Mucosa of stomach (tissue), 1 donor: Measurements from ENCODE around the gene ALOX5AP.

Experiments used
- H3K27me3 ChIP-seq: one replicate; pipeline ENCODE4 v1.7.0; 2013; ENCODE audit warnings: mild to moderate bottlenecking, low read length; ENCODE audit not compliant: control insufficient read depth, insufficient read depth
- H3K36me3 ChIP-seq: one replicate; pipeline ENCODE4 v1.7.0; 2013; ENCODE audit warnings: low read length; ENCODE audit not compliant: control insufficient read depth, insufficient read depth
- H3K4me1 ChIP-seq: one replicate; pipeline ENCODE4 v1.7.0; 2013; ENCODE audit warnings: mild to moderate bottlenecking, low read length; ENCODE audit not compliant: control insufficient read depth, insufficient read depth
- H3K4me3 ChIP-seq: one replicate; pipeline ENCODE4 v1.7.0; 2013; ENCODE audit warnings: low read length
- H3K9ac ChIP-seq: one replicate; pipeline ENCODE4 v1.7.0; 2013; ENCODE audit warnings: mild to moderate bottlenecking, low read length, moderate library complexity
- H3K9me3 ChIP-seq: one replicate; pipeline ENCODE4 v1.7.0; 2013; ENCODE audit warnings: mild to moderate bottlenecking, low read length, moderate library complexity; ENCODE audit not compliant: control insufficient read depth
- donor health status: Pancreatic carcinoma.

The ALOX5AP gene

DNA sequence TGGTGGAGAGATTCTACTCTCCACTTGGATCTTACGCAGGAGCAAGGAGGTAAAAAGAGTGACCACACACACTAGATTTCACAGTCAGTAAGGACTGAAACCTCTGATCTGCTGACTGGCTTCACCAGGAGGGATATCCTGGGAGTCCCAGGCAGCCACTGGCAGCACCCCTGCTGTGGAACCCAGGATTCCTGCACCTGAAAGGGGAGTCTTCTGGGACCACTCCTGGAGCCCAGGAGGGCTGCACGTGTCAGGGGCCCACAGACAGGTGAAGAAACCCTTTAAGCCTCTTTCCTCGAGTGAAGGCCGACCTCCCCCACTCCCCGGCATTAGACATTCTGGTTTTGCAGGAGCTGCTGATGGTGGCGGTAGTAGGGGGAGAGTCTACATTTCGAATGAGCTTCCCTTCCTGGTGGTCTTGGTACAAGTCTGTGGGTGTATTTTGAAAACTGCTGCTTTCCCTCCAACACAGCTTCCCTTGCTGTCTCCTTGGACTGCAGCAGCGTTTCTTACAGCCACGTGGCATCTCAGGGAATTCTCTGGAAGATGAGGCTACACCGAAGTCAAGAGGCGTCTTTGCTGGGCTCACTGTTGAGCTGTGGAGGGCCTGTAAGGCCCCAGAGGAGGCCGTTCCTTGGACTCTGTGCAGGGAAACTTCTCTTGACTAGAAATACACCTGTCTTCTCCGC is 62.6 kb downstream of the ALOX5AP start:
- H3K4me3 ChIP-seq, result no peak overlapping the region
- H3K4me1 ChIP-seq, result peaks cover 24% of the 10 kb centered on the region
- no peaks in the 10 kb centered on the region for H3K27me3 ChIP-seq
- no peaks in the 10 kb centered on the region for H3K9me3 ChIP-seq
- H3K9ac ChIP-seq, result no peak overlapping the region
- no peaks in the 10 kb centered on the region for H3K36me3 ChIP-seq

DNA sequence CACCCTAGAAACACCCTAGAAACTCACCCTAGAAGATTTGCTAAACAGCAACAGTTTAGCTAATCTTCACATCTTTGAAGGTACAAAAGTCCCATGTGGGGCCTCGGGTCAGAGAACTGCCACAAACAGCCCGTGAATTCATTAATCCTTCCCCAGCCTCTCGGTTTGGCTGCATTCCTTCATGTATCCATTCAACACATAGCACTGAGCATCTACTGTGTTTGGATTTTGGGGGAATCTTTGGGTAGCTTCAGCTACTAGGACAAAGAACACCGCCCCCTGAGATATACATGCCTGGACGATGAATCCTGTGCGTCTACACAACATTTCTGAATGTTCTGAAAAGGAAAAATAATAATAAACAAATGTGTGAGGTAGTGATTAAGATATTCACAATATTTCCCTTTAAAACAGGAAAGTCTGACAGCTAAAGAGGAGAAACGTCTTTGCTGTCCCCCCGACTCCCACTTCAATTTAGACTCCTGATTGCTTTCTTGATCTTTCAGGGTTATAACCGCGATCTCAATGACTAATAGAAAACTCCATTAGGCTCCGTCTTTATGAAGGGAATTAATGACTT is 63.5 kb downstream of the ALOX5AP start:
- Histone ChIP-seq H3K9ac (no peak overlapping the region), H3K27me3 (no peaks in the 10 kb centered on the region), H3K9me3 (no peaks in the 10 kb centered on the region), H3K4me1 (peaks cover 31% of the 10 kb centered on the region), H3K4me3 (no peak overlapping the region), H3K36me3 (no peaks in the 10 kb centered on the region)

DNA sequence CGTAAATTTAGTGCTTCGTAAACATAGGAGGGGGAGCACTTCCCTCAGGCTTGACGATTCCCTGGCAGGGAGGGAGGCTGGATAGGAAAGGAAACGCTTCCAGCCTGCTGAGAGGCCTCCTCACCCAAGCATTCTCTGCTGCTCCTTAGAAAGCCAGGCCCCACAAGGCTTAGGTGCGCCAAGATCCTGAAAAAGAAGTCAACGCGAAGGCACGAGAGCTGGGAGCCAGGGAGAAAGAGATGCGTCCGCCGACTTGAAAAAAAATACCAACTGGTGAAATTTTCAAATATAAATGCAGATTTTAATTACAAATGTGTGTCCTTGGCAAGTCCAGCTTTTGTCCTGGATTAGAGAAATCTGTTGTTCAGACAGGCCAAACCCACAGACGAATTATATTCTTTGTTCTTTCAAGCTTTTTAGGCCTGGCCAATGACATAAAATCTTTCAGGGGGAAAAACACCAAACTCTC is 64.0 kb downstream of the ALOX5AP start:
- H3K27me3 ChIP-seq, result no peaks in the 10 kb centered on the region
- H3K9me3 ChIP-seq, result no peaks in the 10 kb centered on the region
- H3K4me3 ChIP-seq, result no peak overlapping the region
- no peaks in the 10 kb centered on the region for H3K36me3 ChIP-seq
- no peak overlapping the region for H3K9ac ChIP-seq
- peaks cover 31% of the 10 kb centered on the region for H3K4me1 ChIP-seq

DNA sequence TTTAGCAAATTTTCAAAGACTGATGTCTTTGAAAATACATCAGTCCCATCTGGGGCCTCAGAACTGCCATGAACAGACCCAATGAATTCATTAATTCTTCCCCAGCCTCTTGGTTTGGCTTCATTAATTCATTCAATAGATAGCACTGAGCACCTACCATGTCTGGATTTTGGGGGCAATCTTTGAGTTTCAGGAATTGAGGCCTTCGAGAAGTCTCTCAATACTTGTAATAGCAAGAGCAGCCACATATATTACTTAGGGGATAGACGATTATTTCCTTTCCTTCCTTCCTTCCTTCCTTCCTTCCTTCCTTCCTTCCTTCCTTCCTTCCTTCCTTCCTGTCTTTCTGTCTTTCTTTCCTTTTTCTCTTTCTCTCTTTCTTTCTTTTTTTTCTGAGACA is 64.8 kb downstream of the ALOX5AP start:
- no peak overlapping the region for H3K9ac ChIP-seq
- H3K36me3 ChIP-seq, result no peaks in the 10 kb centered on the region
- no peak overlapping the region for H3K4me3 ChIP-seq
- H3K27me3 ChIP-seq, result no peaks in the 10 kb centered on the region
- no peaks in the 10 kb centered on the region for H3K9me3 ChIP-seq
- H3K4me1 ChIP-seq, result peaks cover 31% of the 10 kb centered on the region

DNA sequence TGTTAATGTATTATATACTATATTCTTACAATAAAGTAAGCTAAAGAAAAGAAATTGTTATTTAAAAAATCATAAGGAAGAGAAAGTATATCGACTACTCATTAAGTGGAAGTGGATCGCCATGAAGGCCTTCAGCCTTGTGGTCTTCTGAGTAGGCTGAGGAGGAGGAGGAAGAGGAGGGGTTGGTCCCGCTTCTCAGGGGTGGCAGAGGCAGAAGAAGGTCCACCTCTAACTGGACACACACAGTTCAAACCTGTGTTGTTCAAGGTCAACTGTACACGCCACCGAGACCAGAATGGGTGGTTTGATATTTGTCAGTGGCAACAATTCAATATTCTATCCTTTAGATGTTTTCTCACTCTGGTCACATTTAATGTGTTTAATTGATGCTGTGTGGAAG is 67.2 kb downstream of the ALOX5AP start:
- H3K9me3 ChIP-seq, result no peaks in the 10 kb centered on the region
- H3K27me3 ChIP-seq, result no peaks in the 10 kb centered on the region
- peak overlapping the region; percentile 38 for H3K9ac ChIP-seq
- no peak overlapping the region for H3K4me3 ChIP-seq
- H3K4me1 ChIP-seq, result peaks cover 13% of the 10 kb centered on the region
- H3K36me3 ChIP-seq, result no peaks in the 10 kb centered on the region

DNA sequence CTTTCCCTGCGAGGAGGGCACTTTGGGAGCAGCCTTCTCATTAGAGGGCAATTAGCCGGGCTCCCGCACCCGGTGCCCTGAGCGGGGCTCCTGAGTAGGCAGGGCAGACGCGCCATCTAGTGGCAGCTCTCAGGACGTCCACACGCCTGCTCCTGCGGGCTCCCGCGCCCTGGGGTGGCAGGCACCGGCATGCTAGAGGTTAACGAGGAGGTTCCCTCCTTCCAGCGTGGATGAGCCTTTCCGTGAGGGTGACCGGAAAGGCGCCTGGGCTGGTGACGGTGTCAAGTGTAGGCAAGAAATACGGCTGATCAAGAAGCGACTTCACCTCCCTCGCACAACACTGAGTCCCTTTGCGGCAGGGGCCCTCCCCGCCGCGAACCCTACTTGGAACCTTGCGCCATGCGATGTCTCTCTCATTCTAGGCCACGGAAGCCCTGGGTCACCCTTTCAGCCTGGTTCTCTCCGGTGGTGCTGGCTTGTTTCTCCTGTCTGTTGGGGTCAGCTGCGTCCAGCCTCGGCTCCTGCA is 67.7 kb downstream of the ALOX5AP start:
- no peak overlapping the region for H3K4me3 ChIP-seq
- no peaks in the 10 kb centered on the region for H3K9me3 ChIP-seq
- no peaks in the 10 kb centered on the region for H3K27me3 ChIP-seq
- H3K36me3 ChIP-seq, result no peaks in the 10 kb centered on the region
- peaks cover 12% of the 10 kb centered on the region for H3K4me1 ChIP-seq
- H3K9ac ChIP-seq, result peak overlapping the region; percentile 38

DNA sequence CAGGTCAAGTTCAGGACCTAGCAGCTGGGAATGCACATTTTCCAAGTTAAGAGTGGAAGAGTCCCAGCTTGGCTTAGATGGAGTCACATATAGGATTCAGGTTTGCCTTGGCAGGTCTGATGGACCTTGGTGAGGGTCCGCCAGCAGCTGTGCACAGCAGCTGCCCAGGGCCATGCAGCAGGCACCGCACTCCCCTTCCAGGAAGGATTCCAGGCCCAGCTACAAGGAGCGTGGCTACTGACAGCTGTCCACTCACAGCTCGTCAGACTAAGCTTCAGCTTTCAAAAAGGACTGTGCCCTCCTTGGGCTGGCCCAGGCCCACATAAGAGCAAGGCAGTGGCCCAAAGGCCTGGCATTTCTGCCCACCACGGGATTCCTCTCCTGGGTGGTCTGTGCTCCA is 68.4 kb downstream of the ALOX5AP start:
- H3K4me3 ChIP-seq, result no peak overlapping the region
- H3K9me3 ChIP-seq, result no peaks in the 10 kb centered on the region
- no peaks in the 10 kb centered on the region for H3K27me3 ChIP-seq
- no peaks in the 10 kb centered on the region for H3K36me3 ChIP-seq
- H3K9ac ChIP-seq, result no peak overlapping the region
- H3K4me1 ChIP-seq, result peaks cover 12% of the 10 kb centered on the region

DNA sequence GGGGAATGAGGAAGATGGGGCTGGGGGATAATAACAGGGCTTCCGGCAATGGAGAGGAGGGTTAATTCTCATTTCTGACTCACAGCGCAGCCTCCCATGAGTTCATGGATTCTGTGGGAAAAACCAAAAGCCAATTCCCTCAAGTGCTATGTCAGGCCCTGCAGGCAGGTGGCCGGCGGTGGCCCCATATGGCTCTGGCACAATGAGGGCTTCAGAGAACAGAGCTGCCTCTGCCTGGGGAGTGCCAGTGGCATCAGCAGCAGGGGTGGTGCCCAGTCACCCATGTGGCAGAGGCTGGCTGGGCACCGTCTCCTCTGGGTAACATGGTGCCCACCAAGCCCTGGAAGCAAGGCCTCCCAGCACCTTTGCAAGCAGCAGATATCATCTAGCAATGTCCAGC is 69.1 kb downstream of the ALOX5AP start:
- Histone ChIP-seq H3K9me3 (no peaks in the 10 kb centered on the region), H3K4me1 (peaks cover 12% of the 10 kb centered on the region), H3K9ac (no peak overlapping the region), H3K36me3 (no peaks in the 10 kb centered on the region), H3K4me3 (no peak overlapping the region), H3K27me3 (no peaks in the 10 kb centered on the region)

DNA sequence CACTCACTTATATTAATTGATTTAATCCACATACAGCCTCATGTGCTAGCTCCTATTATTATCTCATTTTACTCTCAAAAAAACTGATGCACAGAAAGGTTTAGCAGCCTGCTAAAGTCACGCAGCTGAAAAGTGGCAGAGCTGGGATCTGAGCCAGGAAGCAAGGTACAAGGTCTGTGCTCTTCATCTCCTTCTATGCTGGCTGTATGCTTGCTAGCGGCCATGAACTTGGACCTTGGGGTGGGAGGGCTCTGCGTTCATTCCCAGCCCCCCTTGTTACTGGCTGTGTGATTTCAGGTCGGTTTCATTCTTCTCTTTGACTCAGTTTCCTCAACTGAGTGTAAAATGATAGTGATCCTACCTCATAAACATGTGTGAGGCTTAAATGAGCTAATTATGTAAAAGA is 69.8 kb downstream of the ALOX5AP start:
- Histone ChIP-seq H3K36me3 (no peaks in the 10 kb centered on the region), H3K9me3 (no peaks in the 10 kb centered on the region), H3K4me3 (no peak overlapping the region), H3K9ac (no peak overlapping the region), H3K4me1 (peaks cover 12% of the 10 kb centered on the region), H3K27me3 (no peaks in the 10 kb centered on the region)

DNA sequence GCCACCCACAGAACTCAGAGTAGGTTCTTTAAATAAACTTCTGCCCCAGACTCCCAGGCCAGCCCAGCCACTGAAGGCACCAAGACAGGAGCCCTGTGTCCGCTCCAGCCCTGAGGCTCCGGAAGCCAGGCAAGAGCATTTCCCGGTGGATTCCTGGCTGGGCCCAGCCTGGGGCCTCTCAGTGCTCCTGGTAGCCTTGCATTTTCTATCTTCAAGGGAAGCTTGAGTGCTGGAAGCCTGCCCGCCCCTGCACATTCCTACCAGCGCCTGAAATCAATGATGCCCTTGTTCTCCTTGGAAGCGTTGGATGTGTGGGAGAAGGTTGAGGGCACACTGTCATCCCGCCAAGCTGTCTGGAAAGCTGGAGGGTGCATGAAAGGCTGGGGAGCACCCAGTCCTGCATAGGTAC is 70.3 kb downstream of the ALOX5AP start:
- peaks cover 12% of the 10 kb centered on the region for H3K4me1 ChIP-seq
- no peaks in the 10 kb centered on the region for H3K27me3 ChIP-seq
- H3K36me3 ChIP-seq, result no peaks in the 10 kb centered on the region
- no peak overlapping the region for H3K4me3 ChIP-seq
- no peaks in the 10 kb centered on the region for H3K9me3 ChIP-seq
- no peak overlapping the region for H3K9ac ChIP-seq

DNA sequence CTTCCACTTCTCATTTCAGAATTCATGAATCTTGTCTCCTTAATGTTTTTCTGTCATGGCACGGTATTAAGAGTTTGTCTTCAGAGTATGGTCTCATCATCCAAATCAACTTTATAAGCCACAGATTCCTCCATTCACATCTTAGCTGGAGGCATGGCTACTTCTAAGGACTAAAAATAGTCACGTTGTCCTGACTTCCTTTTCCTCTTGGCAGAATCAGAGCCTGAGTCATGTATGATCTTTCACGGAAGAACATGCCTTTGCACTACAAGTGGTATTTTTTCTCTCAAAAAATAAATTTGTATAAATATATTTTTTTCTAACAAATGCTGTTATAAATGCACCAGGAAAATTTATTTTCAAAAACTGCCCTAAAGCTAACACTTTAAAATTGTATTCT is 71.4 kb downstream of the ALOX5AP start:
- Histone ChIP-seq H3K9ac (no peak overlapping the region), H3K9me3 (no peaks in the 10 kb centered on the region), H3K27me3 (no peaks in the 10 kb centered on the region), H3K36me3 (no peaks in the 10 kb centered on the region), H3K4me3 (no peak overlapping the region), H3K4me1 (peaks cover 12% of the 10 kb centered on the region)

DNA sequence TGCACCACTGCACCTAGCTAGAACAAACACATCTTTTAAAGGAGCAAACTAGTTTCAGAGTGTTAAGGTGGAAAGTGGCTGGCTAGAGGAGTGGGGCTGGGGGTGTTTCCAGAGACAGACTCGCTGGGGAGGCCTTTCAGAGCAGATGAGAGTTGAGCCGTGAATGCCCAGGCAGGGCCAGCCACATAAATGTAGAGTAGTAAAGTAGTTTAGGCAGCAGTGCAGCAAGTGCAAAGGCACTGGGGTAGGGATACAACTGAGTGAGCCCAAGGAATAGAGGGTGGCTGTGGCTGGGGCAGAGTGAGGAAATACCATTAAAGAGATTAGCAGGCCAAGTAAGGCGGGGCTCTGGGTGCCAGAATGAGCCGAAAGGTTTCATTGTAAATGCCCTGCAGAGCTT is 72.0 kb downstream of the ALOX5AP start:
- Histone ChIP-seq H3K27me3 (no peaks in the 10 kb centered on the region), H3K36me3 (no peaks in the 10 kb centered on the region), H3K9ac (no peak overlapping the region), H3K4me1 (peaks cover 12% of the 10 kb centered on the region), H3K9me3 (no peaks in the 10 kb centered on the region), H3K4me3 (no peak overlapping the region)
